ENCODE measurements around the gene FXYD5. TPM values are rescaled to one million over a fixed set of nuclear protein-coding genes. Genes with fewer than 3 reads are reported as not detected.
"Not testable (repeated sequence)": the region's sequence is repeated elsewhere in the genome, so short reads cannot be mapped to it uniquely, and the experiment has no call there.

The FXYD5 gene
- total RNA-seq, 2 donors from 2014 or later, result 11.5 to 17.1 TPM

DNA sequence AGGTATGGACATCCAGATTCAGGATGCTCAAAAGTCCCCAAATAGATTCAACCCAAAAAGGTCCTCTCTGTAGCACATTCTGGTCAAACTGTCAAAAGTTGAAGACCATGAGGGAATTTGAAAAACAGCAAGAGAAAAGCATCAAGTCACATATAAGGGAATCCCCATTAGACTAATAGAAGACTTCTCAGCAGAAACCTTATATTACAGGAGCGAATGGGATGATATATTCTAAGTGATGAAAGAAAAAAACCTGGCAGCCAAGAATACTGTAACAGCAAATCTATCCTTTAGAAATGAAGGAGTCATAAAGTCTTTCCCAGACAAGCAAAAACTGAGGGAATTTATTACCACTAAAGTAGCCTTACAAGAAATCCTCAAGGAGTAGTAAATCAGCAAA, 29.7 kb downstream of the FXYD5 start:
- H3K27ac ChIP-seq, result no peak overlapping the region
- intact Hi-C loops (cut with DNase I), result no loop called here
- ATAC-seq, result no peak
- WGBS, 2 donors, result 74 to 82% methylated on average over 1 of the region's 1 CpG
- no peaks in the 10 kb centered on the region for H3K27me3 ChIP-seq
- no peaks in the 10 kb centered on the region for H3K4me1 ChIP-seq
- H3K4me3 ChIP-seq, result no peak overlapping the region
- H3K36me3 ChIP-seq (replicated peaks in 1 of 2; ENCODE audit: insufficient read depth in 1 of 2, low read depth in 2 of 2), result no peaks in the 10 kb centered on the region
- no peak for DNase-seq
- H3K9me3 ChIP-seq, result no peaks in the 10 kb centered on the region
- no peak for TF ChIP-seq POLR2A (IDR thresholded peaks at IDR 0.05)
- TF ChIP-seq, protein P1, sequence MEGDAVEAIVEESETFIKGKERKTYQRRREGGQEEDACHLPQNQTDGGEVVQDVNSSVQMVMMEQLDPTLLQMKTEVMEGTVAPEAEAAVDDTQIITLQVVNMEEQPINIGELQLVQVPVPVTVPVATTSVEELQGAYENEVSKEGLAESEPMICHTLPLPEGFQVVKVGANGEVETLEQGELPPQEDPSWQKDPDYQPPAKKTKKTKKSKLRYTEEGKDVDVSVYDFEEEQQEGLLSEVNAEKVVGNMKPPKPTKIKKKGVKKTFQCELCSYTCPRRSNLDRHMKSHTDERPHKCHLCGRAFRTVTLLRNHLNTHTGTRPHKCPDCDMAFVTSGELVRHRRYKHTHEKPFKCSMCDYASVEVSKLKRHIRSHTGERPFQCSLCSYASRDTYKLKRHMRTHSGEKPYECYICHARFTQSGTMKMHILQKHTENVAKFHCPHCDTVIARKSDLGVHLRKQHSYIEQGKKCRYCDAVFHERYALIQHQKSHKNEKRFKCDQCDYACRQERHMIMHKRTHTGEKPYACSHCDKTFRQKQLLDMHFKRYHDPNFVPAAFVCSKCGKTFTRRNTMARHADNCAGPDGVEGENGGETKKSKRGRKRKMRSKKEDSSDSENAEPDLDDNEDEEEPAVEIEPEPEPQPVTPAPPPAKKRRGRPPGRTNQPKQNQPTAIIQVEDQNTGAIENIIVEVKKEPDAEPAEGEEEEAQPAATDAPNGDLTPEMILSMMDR (IDR thresholded peaks at IDR 0.05), result no peak

DNA sequence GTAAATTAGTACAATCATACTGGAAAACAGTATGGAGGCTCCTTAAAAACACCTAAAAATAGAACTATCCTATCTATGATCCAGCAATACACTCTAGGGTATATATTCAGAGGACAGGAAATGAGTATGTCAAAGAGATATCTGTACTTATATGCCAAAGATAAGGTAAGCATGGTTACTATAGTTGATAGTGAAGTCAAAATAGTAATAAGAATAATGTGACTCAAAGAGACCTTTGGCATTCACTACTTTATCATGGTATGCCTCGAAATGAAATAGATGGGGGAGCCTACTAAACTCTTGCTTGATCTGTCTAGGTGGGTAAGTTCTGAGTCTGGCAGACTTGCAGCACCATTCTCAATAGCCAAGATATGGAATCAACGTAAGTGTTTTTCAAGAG, 30.3 kb downstream of the FXYD5 start:
- Histone ChIP-seq H3K4me3 (no peak overlapping the region), H3K36me3 (replicated peaks in 1 of 2; ENCODE audit: insufficient read depth in 1 of 2, low read depth in 2 of 2) (no peaks in the 10 kb centered on the region), H3K9me3 (no peaks in the 10 kb centered on the region), H3K4me1 (no peaks in the 10 kb centered on the region), H3K27me3 (no peaks in the 10 kb centered on the region), H3K27ac (no peak overlapping the region)
- intact Hi-C loops (cut with DNase I), result no loop called here
- TF ChIP-seq, protein P1 (IDR thresholded peaks at IDR 0.05), result no peak
- TF ChIP-seq POLR2A (IDR thresholded peaks at IDR 0.05), result no peak
- DNase-seq, result no peak
- WGBS, 2 donors, result 62 to 65% methylated on average over 2 of the region's 2 CpGs
- no peak for ATAC-seq

DNA sequence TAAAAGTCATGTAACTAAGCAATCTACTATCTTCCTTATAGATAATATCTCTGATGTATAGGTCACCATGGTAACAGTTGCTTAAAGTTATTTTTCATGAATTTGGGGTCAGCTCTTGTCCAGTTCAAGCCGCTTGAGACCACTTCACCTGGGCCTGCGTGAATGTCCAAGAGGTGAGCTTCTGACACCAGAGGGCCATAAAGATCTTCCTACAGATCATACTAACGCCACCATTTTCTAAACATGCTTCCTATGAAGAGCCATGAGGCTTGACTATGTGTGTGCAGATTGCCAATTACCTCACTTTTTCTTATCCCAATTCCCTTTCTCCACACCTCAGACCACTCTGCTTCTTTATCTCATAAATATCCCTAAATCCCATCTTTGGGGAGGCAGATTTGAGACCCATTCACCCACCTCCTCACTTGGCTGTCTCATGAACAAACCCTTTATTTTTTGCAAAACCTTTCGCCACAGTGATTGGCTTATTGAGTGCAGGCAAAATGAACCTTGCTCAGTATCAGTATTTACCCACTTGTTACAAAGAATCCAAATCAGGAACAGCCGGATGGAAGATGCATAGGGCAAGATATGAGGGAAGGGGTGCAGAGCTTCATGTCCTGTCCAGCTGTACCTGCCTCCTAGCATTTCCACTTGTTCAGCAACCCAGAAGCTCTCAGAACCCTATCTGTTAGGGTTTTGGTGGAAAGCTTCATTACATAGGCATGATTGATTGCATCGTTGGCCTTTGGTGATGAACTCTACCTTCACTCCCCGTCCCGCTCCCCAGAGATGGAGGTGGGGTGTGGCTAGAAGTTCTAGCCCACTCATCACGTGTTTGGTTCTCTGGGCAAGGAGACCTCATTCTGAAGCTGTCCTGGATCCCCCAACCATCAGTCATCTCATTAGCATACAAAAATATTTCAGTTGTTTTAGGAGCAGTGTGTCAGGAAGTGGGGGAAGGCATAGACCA, 39.8 kb downstream of the FXYD5 start:
- H3K27me3 ChIP-seq, result no peaks in the 10 kb centered on the region
- no peak overlapping the region for H3K4me3 ChIP-seq
- H3K27ac ChIP-seq, result no peak overlapping the region
- TF ChIP-seq POLR2A (IDR thresholded peaks at IDR 0.05), result no peak
- TF ChIP-seq, protein P1 (IDR thresholded peaks at IDR 0.05), result no peak
- no peaks in the 10 kb centered on the region for H3K9me3 ChIP-seq
- no peaks in the 10 kb centered on the region for H3K36me3 ChIP-seq (replicated peaks in 1 of 2; ENCODE audit: insufficient read depth in 1 of 2, low read depth in 2 of 2)
- 60 to 73% methylated on average over 9 of the region's 9 CpGs for WGBS, 2 donors
- ATAC-seq (no peak), DNase-seq (no peak)
- no peaks in the 10 kb centered on the region for H3K4me1 ChIP-seq
- intact Hi-C loops (cut with DNase I), result no loop called here

DNA sequence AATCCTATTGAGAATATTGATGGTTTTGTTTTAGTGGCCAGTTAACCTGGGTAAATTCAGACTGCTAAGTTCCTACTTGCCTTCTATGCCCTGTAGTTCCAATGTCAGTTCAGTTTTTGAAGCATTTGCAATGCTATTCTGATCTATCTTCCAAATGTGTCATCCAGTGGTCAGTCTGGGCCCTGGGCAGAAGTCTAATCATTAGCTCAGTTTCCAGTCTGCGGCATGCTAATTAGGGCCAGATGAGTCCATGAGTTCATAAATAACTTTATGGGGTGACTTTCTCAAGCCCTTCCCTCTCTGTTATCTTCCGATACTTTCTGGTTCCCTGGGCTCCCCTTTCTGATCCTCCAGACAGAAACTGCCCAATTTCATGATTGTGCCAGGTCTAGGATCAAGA, 41.3 kb downstream of the FXYD5 start:
- DNase-seq (no peak), ATAC-seq (no peak)
- TF ChIP-seq, protein P1 (IDR thresholded peaks at IDR 0.05), result no peak
- no peak for TF ChIP-seq POLR2A (IDR thresholded peaks at IDR 0.05)
- Histone ChIP-seq H3K27ac (no peak overlapping the region), H3K27me3 (no peaks in the 10 kb centered on the region), H3K9me3 (no peaks in the 10 kb centered on the region), H3K4me1 (no peaks in the 10 kb centered on the region), H3K4me3 (no peak overlapping the region), H3K36me3 (replicated peaks in 1 of 2; ENCODE audit: insufficient read depth in 1 of 2, low read depth in 2 of 2) (no peaks in the 10 kb centered on the region)
- 40 to 47% methylated on average over 2 of the region's 2 CpGs for WGBS, 2 donors
- intact Hi-C loops (cut with DNase I), result no loop called here

DNA sequence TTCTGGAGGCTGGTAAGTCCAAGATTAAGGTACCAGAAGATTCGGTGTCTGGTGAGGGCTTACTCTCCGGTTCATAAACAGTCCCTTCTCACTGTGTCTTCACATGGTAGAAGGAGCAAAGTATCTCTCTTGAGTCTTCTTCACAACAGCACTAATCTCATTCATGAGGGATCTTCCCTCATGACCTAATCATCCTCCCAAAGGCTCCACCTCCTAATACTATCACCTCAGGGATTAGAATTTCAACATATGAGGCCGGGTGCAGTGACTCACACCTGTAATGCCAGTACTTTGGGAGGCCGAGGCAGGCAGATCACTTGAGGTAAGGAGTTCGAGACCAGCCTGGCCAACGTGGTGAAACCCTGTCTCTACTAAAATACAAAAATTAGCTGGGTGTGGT, 42.3 kb downstream of the FXYD5 start:
- H3K9me3 ChIP-seq; intact Hi-C loops (cut with DNase I); H3K27me3 ChIP-seq; H3K27ac ChIP-seq; DNase-seq; ATAC-seq; H3K4me1 ChIP-seq; H3K36me3 ChIP-seq (replicated peaks in 1 of 2; ENCODE audit: insufficient read depth in 1 of 2, low read depth in 2 of 2); H3K4me3 ChIP-seq: not testable (repeated sequence)
- WGBS, 2 donors, result 67 to 71% methylated on average over 6 of the region's 6 CpGs

All from body of pancreas (tissue), 4 donors.